Ovary (tissue), 9 donors: ENCODE data around the gene SLC35G2. TPM values are rescaled to one million over a fixed set of nuclear protein-coding genes. Genes with fewer than 3 reads are reported as not detected.

Experiments used
- DNase-seq, 5 donors: peaks; one replicate each; pipeline ENCODE4 v3.0.0-alpha.2; 2019 to 2020
- H3K27ac ChIP-seq, 2 donors: fragments of 200-600 bp; one replicate each; pipeline versions ENCODE4 v1.5.1 to v1.8.0; 2019 to 2022
- H3K27me3 ChIP-seq: fragments of 200-600 bp; one replicate; pipeline ENCODE4 v1.8.0; 2022
- H3K36me3 ChIP-seq: fragments of 200-600 bp; sonication (generic); one replicate; pipeline ENCODE4 v1.5.1; 2019
- H3K4me1 ChIP-seq: one replicate; pipeline ENCODE4 v1.8.1; 2013; ENCODE audit warnings: mild to moderate bottlenecking, moderate library complexity; ENCODE audit not compliant: insufficient read depth
- H3K4me3 ChIP-seq: fragments of 200-600 bp; sonication (generic); one replicate; pipeline ENCODE4 v1.5.1; 2017
- H3K9me3 ChIP-seq, 2 donors: fragments of 200-600 bp in 1 of 2; sonication (generic) in 1 of 2; one replicate each; pipeline versions ENCODE4 v1.5.1 to v1.8.1; 2013 to 2019; ENCODE audit warnings: mild to moderate bottlenecking in 1 of 2, moderate library complexity in 1 of 2
- CTCF ChIP-seq, 3 donors: fragments of 450-650 bp in 2 of 3; fragments of 200-600 bp in 1 of 3; IDR thresholded peaks; one replicate each; pipeline versions ENCODE4 v1.5.1 to v1.8.0; 2016 to 2022; ENCODE audit warnings: antibody characterized with exemption in 3 of 3, mild to moderate bottlenecking in 1 of 3
- EP300 ChIP-seq: sonication (generic); formaldehyde crosslinking; IDR thresholded peaks from one replicate; pipeline ENCODE4 v1.6.1; 2017; ENCODE audit warnings: antibody characterized with exemption
- POLR2A ChIP-seq: fragments of 450-650 bp; IDR thresholded peaks from one replicate; pipeline ENCODE4 v1.6.1; 2017; ENCODE audit warnings: antibody characterized with exemption, mild to moderate bottlenecking, moderate library complexity
- WGBS, 3 donors: extraction: QIAGEN DNeasy Blood & Tissue Kit in 1 of 3; methylation state at CpG; one replicate each; pipeline versions ENCODE4 v1.1.5 to v1.1.7; 2013 to 2017; 5-methylcytosine and 5-hydroxymethylcytosine counted together
- intact Hi-C, 4 donors: fragments of 100-400 bp; cut with DNase I; formaldehyde crosslinking; loops; one replicate each; pipeline versions ENCODE4 v1.11.0 to v1.15.1; 2022 to 2023
- polyA plus RNA-seq, 2 donors: library from polyadenylated mRNA; stranded (reverse); fragments of 200-250 nt in 1 of 2; fragments of 350-450 nt in 1 of 2; fragmentation: Illumina TruSeq in 1 of 2; extraction: RNeasy Lipid Tissue Mini Kit (QIAGEN cat#74804) in 1 of 2; gene quantifications; one replicate each; pipeline ENCODE4 v1.2.3, GENCODE V29; 2013 to 2014
- total RNA-seq, 7 donors: library from RNA; depleted of rRNA in 2 of 7; stranded (reverse); fragments of >200 nt in 2 of 7; fragmentation: NEBNext Ultra II Directional in 3 of 7; extraction: Animal tissue kit (Norgen Biotek cat#: 25700) in 3 of 7; gene quantifications; one replicate each; pipeline versions ENCODE4 v1.1.0 to v1.2.4, GENCODE V29; 2016 to 2023
- donor health status: DM: no; HTN: no; CAD: no; lungs with moderate emphysema.
- donor health status: DM: no; HTN: no; CAD: no.
- donor health status: Bipolar disorder and iron deficiency.
- donor health status: DM: yes; HTN: yes; CAD: no.
- donor health status: DM: no; HTN: no; CAD: no.
- donor health status: DM: yes; HTN: yes; CAD: no.

SLC35G2 gene
- total and polyA plus RNA-seq, 9 donors: 2.3 to 9.5 (median 4.7) TPM

GRCh38 chr3:136835813-136836510, 17.0 kb downstream of the SLC35G2 start:
- Histone ChIP-seq H3K27ac (no peak overlapping the region), H3K36me3 (no peaks in the 10 kb centered on the region), H3K4me1 (no peaks in the 10 kb centered on the region), H3K4me3 (no peak overlapping the region), H3K27me3 (no peaks in the 10 kb centered on the region), H3K9me3 (no peaks in the 10 kb centered on the region)
- WGBS, 3 donors: 41 to 47% (median 44%) methylated on average over 3 of the region's 3 CpGs
- intact Hi-C loops: no loop called here
- TF ChIP-seq POLR2A: no peak
- no peak for TF ChIP-seq EP300
- TF ChIP-seq CTCF (IDR thresholded peaks at IDR 0.05): no peak
- DNase-seq: no peak

- TF ChIP-seq POLR2A: no peak
- no peak for TF ChIP-seq CTCF (IDR thresholded peaks at IDR 0.05)
- no peak for TF ChIP-seq EP300
- Histone ChIP-seq H3K27ac (no peak overlapping the region), H3K27me3 (no peaks in the 10 kb centered on the region), H3K4me3 (no peak overlapping the region), H3K4me1 (no peaks in the 10 kb centered on the region), H3K36me3 (no peaks in the 10 kb centered on the region), H3K9me3 (no peaks in the 10 kb centered on the region)
- DNase-seq: no peak
- intact Hi-C loops: no loop called here
Observed at GRCh38 chr3:136836511-136837156, 17.7 kb downstream of the SLC35G2 start.

DNA sequence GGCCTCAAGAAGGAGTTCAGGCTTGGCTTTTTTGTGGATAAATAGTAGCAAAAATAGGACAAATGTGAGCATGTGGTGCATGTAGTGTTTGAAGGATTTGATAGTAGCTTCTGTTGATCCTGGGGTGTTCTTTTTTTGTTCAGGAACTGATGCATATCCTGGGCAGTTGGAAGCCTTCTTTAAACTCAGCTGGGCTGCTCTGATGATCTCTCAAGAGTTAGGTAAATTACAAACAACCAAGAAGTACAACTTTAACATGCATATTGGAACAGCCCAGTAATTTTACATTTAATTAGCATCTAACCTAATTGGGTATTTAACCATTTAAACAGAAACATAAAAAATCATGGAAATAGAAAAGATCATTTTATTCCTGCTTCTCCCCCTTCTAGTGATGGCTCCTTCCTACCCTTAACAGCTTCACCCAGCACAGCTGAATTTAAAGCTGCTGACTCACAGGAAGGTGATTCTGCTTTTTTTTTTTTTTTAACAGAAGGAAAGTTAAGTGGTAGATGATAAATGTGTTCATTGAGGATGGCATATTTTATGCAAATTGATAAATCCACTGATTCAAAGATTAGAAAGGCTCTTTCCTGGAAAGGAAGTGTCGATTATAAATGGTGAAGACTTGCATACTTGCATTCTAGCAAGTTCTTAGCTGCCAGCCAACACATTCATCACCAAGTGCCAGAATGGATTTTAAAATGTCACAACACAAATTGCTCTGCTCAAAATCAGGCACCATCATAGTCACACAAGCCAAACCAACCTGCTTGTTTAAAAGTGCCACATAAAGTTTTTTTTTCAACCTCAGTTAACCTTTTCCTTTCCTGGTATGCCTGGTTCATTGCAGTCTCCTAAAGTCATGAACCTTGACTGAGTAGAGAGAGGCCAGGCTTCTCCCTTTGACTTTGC, 20.0 kb downstream of the SLC35G2 start:
- H3K27me3 ChIP-seq: no peaks in the 10 kb centered on the region
- DNase-seq: no peak
- intact Hi-C loops: no loop called here
- no peaks in the 10 kb centered on the region for H3K4me1 ChIP-seq
- no peak overlapping the region for H3K27ac ChIP-seq
- no peak overlapping the region for H3K4me3 ChIP-seq
- no peaks in the 10 kb centered on the region for H3K36me3 ChIP-seq
- 73 to 86% (median 80%) methylated on average over 1 of the region's 1 CpG for WGBS, 3 donors
- TF ChIP-seq CTCF (IDR thresholded peaks at IDR 0.05) (no peak), POLR2A (no peak), EP300 (no peak)
- no peaks in the 10 kb centered on the region for H3K9me3 ChIP-seq

GRCh38 chr3:136839556-136839931, 20.6 kb downstream of the SLC35G2 start:
- no peak overlapping the region for H3K27ac ChIP-seq
- H3K36me3 ChIP-seq: no peaks in the 10 kb centered on the region
- H3K4me3 ChIP-seq: no peak overlapping the region
- intact Hi-C loops: no loop called here
- TF ChIP-seq POLR2A: no peak
- no peak for TF ChIP-seq CTCF (IDR thresholded peaks at IDR 0.05)
- no peak for TF ChIP-seq EP300
- no peaks in the 10 kb centered on the region for H3K27me3 ChIP-seq
- no peak for DNase-seq
- no peaks in the 10 kb centered on the region for H3K9me3 ChIP-seq
- H3K4me1 ChIP-seq: no peaks in the 10 kb centered on the region
